Hematopoietic multipotent progenitor cell treated with erythropoietin and hydrocortisone succinate and interleukin-3 and kit ligand, for 17 days (in vitro differentiated cells): ENCODE results near the gene ACAD9.
"Not testable (repeated sequence)": the region's sequence is repeated elsewhere in the genome, so short reads cannot be mapped to it uniquely, and the experiment has no call there.

ENCODE experiments used
- DNase-seq: peaks from one replicate; pipeline ENCODE4 v3.0.0-alpha.2; 2015; ENCODE audit warnings: low spot score

The ACAD9 gene

GRCh38 chr3:128861491-128861890 is 17.9 kb upstream of the ACAD9 start:
- DNase-seq: no peak

GRCh38 chr3:128863560-128863959 is 15.9 kb upstream of the ACAD9 start:
- DNase-seq: peak; percentile 29

GRCh38 chr3:128864351-128864811 is 15.0 kb upstream of the ACAD9 start:
- no peak for DNase-seq

GRCh38 chr3:128864849-128865804 is 14.3 kb upstream of the ACAD9 start:
- DNase-seq: not testable (repeated sequence)

- no peak for DNase-seq
These were observed 12.0 kb upstream of the ACAD9 start for GRCh38 chr3:128867200-128868125.

- no peak for DNase-seq
These were observed 9.1 kb upstream of the ACAD9 start for GRCh38 chr3:128870347-128870746.

GRCh38 chr3:128872282-128872681 is 7.1 kb upstream of the ACAD9 start:
- no peak for DNase-seq

GRCh38 chr3:128872744-128873143 is 6.7 kb upstream of the ACAD9 start:
- DNase-seq: no peak

GRCh38 chr3:128873244-128874022 is 6.0 kb upstream of the ACAD9 start:
- DNase-seq: no peak

GRCh38 chr3:128874481-128875180 is 4.8 kb upstream of the ACAD9 start:
- DNase-seq: no peak

- DNase-seq: peak; percentile 32
These were observed 3.8 kb upstream of the ACAD9 start for GRCh38 chr3:128875556-128876120.

- no peak for DNase-seq
These were observed 1.4 kb upstream of the ACAD9 start for GRCh38 chr3:128878011-128878457.

- DNase-seq: peak; percentile 61
These were observed 780 bp upstream of the ACAD9 start for GRCh38 chr3:128878556-128879124.

GRCh38 chr3:128879991-128880390 is 571 bp downstream of the ACAD9 start:
- DNase-seq: no peak

- not testable (repeated sequence) for DNase-seq
These were observed 1.0 kb downstream of the ACAD9 start for GRCh38 chr3:128880455-128880854.

- no peak for DNase-seq
These were observed 2.2 kb downstream of the ACAD9 start for GRCh38 chr3:128881576-128881975.

GRCh38 chr3:128882719-128883118 is 3.3 kb downstream of the ACAD9 start:
- no peak for DNase-seq

- DNase-seq: no peak
These were observed 5.6 kb downstream of the ACAD9 start for GRCh38 chr3:128884992-128885391.

- DNase-seq: no peak
These were observed 9.9 kb downstream of the ACAD9 start for GRCh38 chr3:128889139-128889894.
